T-helper 2 cell treated with Interferon-gamma antibody and Interleukin-4, amounts not matched to agents 5 μg/mL and 100 μg/mL, for 36 hours (primary cell): ENCODE results near the gene CNTN4.

Experiments used
- DNase-seq: peaks from one replicate; pipeline ENCODE4 v3.0.0; 2021; ENCODE audit warnings: low spot score
- H3K27ac Mint-ChIP-seq: one replicate; pipeline ENCODE4 v1.8.0; 2021; ENCODE audit warnings: mild to moderate bottlenecking, mixed read lengths
- H3K27me3 Mint-ChIP-seq: one replicate; pipeline ENCODE4 v1.8.0; 2021; ENCODE audit warnings: low read depth, mixed read lengths
- H3K36me3 Mint-ChIP-seq: one replicate; pipeline ENCODE4 v1.8.0; 2021; ENCODE audit warnings: low read depth, mixed read lengths
- H3K4me1 Mint-ChIP-seq: one replicate; pipeline ENCODE4 v1.8.0; 2021; ENCODE audit warnings: low read depth, mixed read lengths
- H3K4me3 Mint-ChIP-seq: one replicate; pipeline ENCODE4 v1.8.0; 2022; ENCODE audit warnings: mild to moderate bottlenecking, moderate library complexity, mixed read lengths
- H3K9me3 Mint-ChIP-seq: one replicate; pipeline ENCODE4 v1.8.0; 2021; ENCODE audit warnings: mixed read lengths

Gene CNTN4

GRCh38 chr3:3105815-3106214, 1007.1 kb downstream of the CNTN4 start:
- H3K9me3 Mint-ChIP-seq: no peaks in the 10 kb centered on the region
- no peak overlapping the region for H3K27ac Mint-ChIP-seq
- peaks cover 5% of the 10 kb centered on the region for H3K4me1 Mint-ChIP-seq
- no peak overlapping the region for H3K4me3 Mint-ChIP-seq
- DNase-seq: no peak
- peaks cover 5% of the 10 kb centered on the region for H3K27me3 Mint-ChIP-seq
- H3K36me3 Mint-ChIP-seq: no peaks in the 10 kb centered on the region

- DNase-seq: no peak
- no peak overlapping the region for H3K27ac Mint-ChIP-seq
- H3K4me1 Mint-ChIP-seq: peaks cover 5% of the 10 kb centered on the region
- H3K27me3 Mint-ChIP-seq: peaks cover 5% of the 10 kb centered on the region
- H3K36me3 Mint-ChIP-seq: no peaks in the 10 kb centered on the region
- no peak overlapping the region for H3K4me3 Mint-ChIP-seq
- H3K9me3 Mint-ChIP-seq: no peaks in the 10 kb centered on the region
These were observed 1008.5 kb downstream of the CNTN4 start for GRCh38 chr3:3107181-3107580.
